Neural progenitor cell (in vitro differentiated cells): ENCODE data around the gene INSRR. TPM values are rescaled to one million over a fixed set of nuclear protein-coding genes. Genes with fewer than 3 reads are reported as not detected.
A peak's percentile ranks its signal among the peaks of the same experiment; 100 is the strongest.

Experiments
- DNase-seq: peaks from one replicate; pipeline ENCODE4 v3.0.0-alpha.2; 2016; ENCODE audit warnings: low spot score
- H2AFZ ChIP-seq: fragments of 200-600 bp; sonication (generic); replicated peaks from 2 replicates; pipeline ENCODE4 v1.6.1; 2016; ENCODE audit warnings: antibody characterized with exemption
- H3F3A ChIP-seq: fragments of 200-600 bp; sonication (generic); 2 replicates; pipeline ENCODE4 v1.6.1; 2016; ENCODE audit warnings: antibody characterized with exemption, low read depth
- H3K27ac ChIP-seq: fragments of 200-600 bp; sonication (generic); 2 replicates; pipeline ENCODE4 v1.5.1; 2016; ENCODE audit warnings: mild to moderate bottlenecking
- H3K27me3 ChIP-seq: fragments of 200-600 bp; sonication (generic); 2 replicates; pipeline ENCODE4 v1.6.1; 2016; ENCODE audit warnings: mild to moderate bottlenecking, moderate library complexity
- H3K36me3 ChIP-seq: fragments of 200-600 bp; sonication (generic); 2 replicates; pipeline ENCODE4 v1.5.1; 2016
- H3K4me1 ChIP-seq: fragments of 200-600 bp; sonication (generic); 2 replicates; pipeline ENCODE4 v1.6.1; 2016; ENCODE audit warnings: mixed run types
- H3K4me2 ChIP-seq: fragments of 200-600 bp; sonication (generic); 2 replicates; pipeline ENCODE4 v1.6.1; 2016
- H3K4me3 ChIP-seq: fragments of 200-600 bp; sonication (generic); 2 replicates; pipeline ENCODE4 v1.5.1; 2016
- H3K79me2 ChIP-seq: fragments of 200-600 bp; sonication (generic); 2 replicates; pipeline ENCODE4 v1.6.1; 2016; ENCODE audit warnings: low read depth
- H3K9ac ChIP-seq: fragments of 200-600 bp; sonication (generic); 2 replicates; pipeline ENCODE4 v1.6.1; 2016
- H3K9me3 ChIP-seq: fragments of 200-600 bp; sonication (generic); 2 replicates; pipeline ENCODE4 v1.5.1; 2016; ENCODE audit warnings: low read depth
- H4K20me1 ChIP-seq: fragments of 200-600 bp; sonication (generic); 2 replicates; pipeline ENCODE4 v1.6.1; 2016; ENCODE audit warnings: low read depth
- H3K27ac Mint-ChIP-seq: 3 replicates; pipeline ENCODE4 v1.8.0; 2021; ENCODE audit warnings: mixed read lengths
- H3K27me3 Mint-ChIP-seq: 2 replicates; pipeline ENCODE4 v1.8.0; 2022; ENCODE audit warnings: low read depth, mild to moderate bottlenecking, inconsistent platforms, moderate library complexity, mixed read lengths; ENCODE audit not compliant: insufficient read depth
- H3K36me3 Mint-ChIP-seq: 3 replicates; pipeline ENCODE4 v1.8.0; 2021; ENCODE audit warnings: mixed read lengths
- H3K4me1 Mint-ChIP-seq: 3 replicates; pipeline ENCODE4 v1.8.0; 2021; ENCODE audit warnings: mixed read lengths
- H3K4me3 Mint-ChIP-seq: 3 replicates; pipeline ENCODE4 v1.8.0; 2021; ENCODE audit warnings: mild to moderate bottlenecking, moderate library complexity, mixed read lengths
- H3K9me3 Mint-ChIP-seq: 3 replicates; pipeline ENCODE4 v1.8.0; 2020; ENCODE audit warnings: mixed read lengths
- CTCF ChIP-seq: fragments of 200-600 bp; sonication (generic); IDR thresholded peaks from 2 replicates; pipeline ENCODE4 v1.5.1; 2017; ENCODE audit warnings: antibody characterized with exemption, mild to moderate bottlenecking
- EZH2 ChIP-seq: fragments of 200-600 bp; sonication (generic); IDR thresholded peaks from 2 replicates; pipeline ENCODE4 v1.6.1; 2017; ENCODE audit warnings: antibody characterized with exemption, mild to moderate bottlenecking, moderate library complexity
- EZH2phosphoT487 ChIP-seq: fragments of 200-600 bp; sonication (generic); IDR thresholded peaks from 2 replicates; pipeline ENCODE4 v1.6.1; 2017; ENCODE audit warnings: antibody characterized with exemption
- total RNA-seq: library from RNA; depleted of rRNA; stranded (reverse); fragments of >200 nt; gene quantifications from 2 replicates; pipeline ENCODE4 v1.2.3, GENCODE V29; 2015; ENCODE audit warnings: low replicate concordance

Gene INSRR
- total RNA-seq, 1 donor from 2014 or later: not detected

- Histone ChIP-seq H3K9me3 (no peaks in the 10 kb centered on the region), H3K27me3 (peaks cover 100% of the 10 kb centered on the region), H3K4me2 (peak overlapping the region; percentile 68), H3K27ac (no peak overlapping the region), H3K4me1 (peaks cover 19% of the 10 kb centered on the region), H3K9ac (no peak overlapping the region), H3F3A (no peaks in the 10 kb centered on the region), H2AFZ (no peak overlapping the region), H3K36me3 (no peaks in the 10 kb centered on the region), H3K4me3 (no peak overlapping the region), H3K79me2 (no peaks in the 10 kb centered on the region), H4K20me1 (peaks cover 8% of the 10 kb centered on the region)
- Mint-ChIP-seq H3K27ac (no peak overlapping the region), H3K4me3 (no peak overlapping the region), H3K9me3 (peaks cover 3% of the 10 kb centered on the region), H3K27me3 (peaks cover 75% of the 10 kb centered on the region), H3K4me1 (peaks cover 22% of the 10 kb centered on the region), H3K36me3 (peaks cover 2% of the 10 kb centered on the region)
- TF ChIP-seq EZH2 (no peak), CTCF (no peak), EZH2phosphoT487 (no peak)
- no peak for DNase-seq
Observed at GRCh38 chr1:156847591-156848460, 11.1 kb downstream of the INSRR start.

GRCh38 chr1:156846643-156847042 is 12.3 kb downstream of the INSRR start:
- H3K79me2 ChIP-seq: no peaks in the 10 kb centered on the region
- no peaks in the 10 kb centered on the region for H3F3A ChIP-seq
- peaks cover 19% of the 10 kb centered on the region for H3K4me1 ChIP-seq
- Mint-ChIP-seq H3K9me3 (peaks cover 8% of the 10 kb centered on the region), H3K27me3 (peaks cover 84% of the 10 kb centered on the region), H3K4me1 (peaks cover 24% of the 10 kb centered on the region), H3K4me3 (no peak overlapping the region), H3K27ac (no peak overlapping the region), H3K36me3 (peaks cover 2% of the 10 kb centered on the region)
- H2AFZ ChIP-seq: no peak overlapping the region
- no peaks in the 10 kb centered on the region for H3K9me3 ChIP-seq
- no peak overlapping the region for H3K4me3 ChIP-seq
- H3K36me3 ChIP-seq: no peaks in the 10 kb centered on the region
- DNase-seq: no peak
- H4K20me1 ChIP-seq: peaks cover 8% of the 10 kb centered on the region
- no peak overlapping the region for H3K27ac ChIP-seq
- TF ChIP-seq EZH2phosphoT487: no peak
- no peak for TF ChIP-seq CTCF
- H3K27me3 ChIP-seq: peaks cover 100% of the 10 kb centered on the region
- H3K4me2 ChIP-seq: no peak overlapping the region
- no peak overlapping the region for H3K9ac ChIP-seq

GRCh38 chr1:156845953-156846545 is 12.9 kb downstream of the INSRR start:
- Histone ChIP-seq H3K27me3 (peaks cover 98% of the 10 kb centered on the region), H3K27ac (no peak overlapping the region), H3K4me3 (no peak overlapping the region), H3K9ac (no peak overlapping the region), H3K4me1 (peaks cover 19% of the 10 kb centered on the region), H2AFZ (no peak overlapping the region), H3F3A (no peaks in the 10 kb centered on the region), H3K9me3 (no peaks in the 10 kb centered on the region), H4K20me1 (peaks cover 8% of the 10 kb centered on the region), H3K4me2 (peak overlapping the region; percentile 74), H3K36me3 (no peaks in the 10 kb centered on the region), H3K79me2 (no peaks in the 10 kb centered on the region)
- Mint-ChIP-seq H3K27me3 (peaks cover 81% of the 10 kb centered on the region), H3K9me3 (peaks cover 8% of the 10 kb centered on the region), H3K36me3 (peaks cover 2% of the 10 kb centered on the region), H3K4me1 (peaks cover 24% of the 10 kb centered on the region), H3K27ac (no peak overlapping the region), H3K4me3 (peak overlapping the region; percentile 42)
- TF ChIP-seq EZH2 (no peak), EZH2phosphoT487 (peak; percentile 60)
- no peak for DNase-seq
